Thyroid gland (tissue), 4 donors: Measurements from ENCODE around the gene TACR2. TPM values are rescaled to one million over a fixed set of nuclear protein-coding genes. Genes with fewer than 3 reads are reported as not detected.

Experiments used
- DNase-seq, 2 donors: peaks; one replicate each; pipeline ENCODE4 v3.0.0-alpha.2; 2019
- H3K27ac ChIP-seq, 3 donors: fragments of 200-600 bp; sonication (generic); 1 replicate in 2 of 3; 2 replicates in 1 of 3; pipeline ENCODE4 v1.5.1; 2016 to 2019; ENCODE audit warnings: mild to moderate bottlenecking in 1 of 3, moderate library complexity in 1 of 3
- H3K27me3 ChIP-seq: fragments of 200-600 bp; sonication (generic); one replicate; pipeline ENCODE4 v1.5.1; 2019
- H3K36me3 ChIP-seq, 2 donors: fragments of 200-600 bp; sonication (generic); one replicate each; pipeline ENCODE4 v1.5.1; 2016 to 2019
- H3K4me1 ChIP-seq, 2 donors: fragments of 200-600 bp; sonication (generic); one replicate each; pipeline ENCODE4 v1.5.1; 2017 to 2019
- H3K4me3 ChIP-seq, 3 donors: fragments of 200-600 bp; sonication (generic); replicated peaks in 1 of 3; 1 replicate in 2 of 3; 2 replicates in 1 of 3; pipeline ENCODE4 v1.5.1; 2016; ENCODE audit warnings: mild to moderate bottlenecking in 1 of 3
- H3K9me3 ChIP-seq: fragments of 200-600 bp; sonication (generic); one replicate; pipeline ENCODE4 v1.5.1; 2017
- CTCF ChIP-seq, 6 experiments: fragments of 200-600 bp in 3 of 6; fragments of 450-650 bp in 3 of 6; sonication (generic) in 3 of 6; IDR thresholded peaks; one replicate each; pipeline ENCODE4 v1.5.1; 2016 to 2019; ENCODE audit warnings: antibody characterized with exemption in 6 of 6, mild to moderate bottlenecking in 2 of 6, inconsistent platforms in 1 of 6, moderate library complexity in 1 of 6
- POLR2A ChIP-seq, 2 donors: fragments of 450-650 bp; IDR thresholded peaks; one replicate each; pipeline ENCODE4 v1.6.1; 2017; ENCODE audit warnings: antibody characterized with exemption in 2 of 2, mild to moderate bottlenecking in 2 of 2, moderate library complexity in 1 of 2
- WGBS, 2 donors: methylation state at CpG; one replicate each; pipeline ENCODE4 v1.1.5; 2017; 5-methylcytosine and 5-hydroxymethylcytosine counted together
- intact Hi-C: fragments of 100-400 bp; cut with DNase I; formaldehyde crosslinking; loops from one replicate; pipeline ENCODE4 v1.15.1; 2023
- total RNA-seq, 4 donors: library from RNA; depleted of rRNA; stranded (reverse); fragments of >200 nt; gene quantifications; one replicate each; pipeline ENCODE4 v1.2.3, GENCODE V29; 2016

The TACR2 gene
- total RNA-seq, 4 donors from 2014 or later, result not detected

DNA sequence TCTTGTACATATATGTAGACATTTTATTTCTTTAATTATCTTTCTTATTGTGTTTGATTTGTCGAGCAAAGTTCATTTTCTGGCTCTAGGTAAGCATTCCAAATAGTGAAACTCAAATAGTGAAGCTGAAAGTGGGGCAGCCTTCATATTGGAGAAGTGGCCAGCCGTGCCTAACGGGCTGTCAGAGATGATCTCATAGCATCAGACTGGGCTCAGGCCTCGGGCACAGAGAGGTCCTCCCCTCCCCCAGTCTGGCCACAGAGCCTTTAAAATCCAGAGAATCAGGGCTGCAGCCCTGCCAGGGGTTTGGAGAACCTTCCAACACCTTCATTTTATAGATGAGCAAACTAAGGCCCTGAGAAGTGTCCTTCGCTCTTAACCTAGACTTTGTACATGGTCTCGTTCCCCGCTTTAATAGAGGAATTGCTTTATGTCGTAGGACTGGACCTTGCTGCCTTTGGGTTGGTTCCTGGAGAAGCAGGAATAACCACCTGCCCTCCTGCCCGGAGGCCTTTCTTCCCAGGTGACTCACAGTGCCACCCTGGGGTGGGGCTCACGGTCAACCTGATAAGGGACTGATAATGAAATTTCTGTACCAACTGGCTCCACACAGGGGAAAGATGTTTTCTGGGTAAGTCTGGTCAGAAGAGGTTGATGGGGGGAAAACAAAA, 41.8 kb upstream of the TACR2 start:
- Histone ChIP-seq H3K27ac (peak overlapping the region in 1 of 3 donors; percentile 10), H3K4me3 (no peak overlapping the region), H3K27me3 (no peaks in the 10 kb centered on the region), H3K9me3 (no peaks in the 10 kb centered on the region), H3K4me1 (peaks cover 22 to 24% of the 10 kb centered on the region in 2 donors), H3K36me3 (no peaks in the 10 kb centered on the region)
- intact Hi-C loops, result no loop called here
- peak; percentile 60 to 73 for DNase-seq
- TF ChIP-seq CTCF (IDR thresholded peaks at IDR 0.05) (no peak), POLR2A (IDR thresholded peaks at IDR 0.05) (no peak)
- 69 to 76% methylated on average over 10 of the region's 10 CpGs for WGBS, 2 donors

DNA sequence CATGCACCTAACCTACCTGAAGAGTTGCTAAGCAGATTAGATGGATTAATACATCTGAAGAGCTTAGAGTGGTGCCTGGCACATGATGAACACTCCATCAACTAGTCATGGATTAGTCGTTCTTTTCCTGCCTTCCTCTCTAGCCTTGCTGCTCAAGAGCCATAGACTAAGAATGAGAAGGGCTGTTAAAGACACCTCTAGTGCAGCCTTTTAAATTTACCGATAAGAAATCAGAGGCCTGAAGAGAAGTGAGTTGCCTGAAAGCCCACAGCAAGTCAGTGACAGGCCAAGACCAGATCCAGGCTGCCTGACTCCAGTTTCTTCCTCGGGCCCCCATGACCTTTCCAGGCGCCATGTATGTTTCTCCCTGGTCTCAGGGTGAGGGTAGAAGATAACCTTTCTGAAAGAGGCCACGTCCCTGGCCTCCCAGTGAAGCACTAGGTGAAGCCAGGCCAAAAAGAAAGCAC, 41.1 kb upstream of the TACR2 start:
- TF ChIP-seq POLR2A (IDR thresholded peaks at IDR 0.05) (no peak), CTCF (IDR thresholded peaks at IDR 0.05) (no peak)
- Histone ChIP-seq H3K4me3 (no peak overlapping the region), H3K27ac (peak overlapping the region in 1 of 3 donors; percentile 10), H3K9me3 (no peaks in the 10 kb centered on the region), H3K27me3 (no peaks in the 10 kb centered on the region), H3K4me1 (peaks cover 22 to 24% of the 10 kb centered on the region in 2 donors), H3K36me3 (no peaks in the 10 kb centered on the region)
- DNase-seq, result no peak
- WGBS, 2 donors, result 55 to 63% methylated on average over 5 of the region's 5 CpGs
- intact Hi-C loops, result no loop called here

- Histone ChIP-seq H3K4me1 (peaks cover 24 to 25% of the 10 kb centered on the region in 2 donors), H3K27ac (no peak overlapping the region), H3K9me3 (no peaks in the 10 kb centered on the region), H3K4me3 (no peak overlapping the region), H3K36me3 (no peaks in the 10 kb centered on the region), H3K27me3 (no peaks in the 10 kb centered on the region)
- TF ChIP-seq CTCF (IDR thresholded peaks at IDR 0.05) (no peak), POLR2A (IDR thresholded peaks at IDR 0.05) (no peak)
- DNase-seq, result no peak
- 84 to 90% methylated on average over 7 to 8 of the region's 8 CpGs for WGBS, 2 donors
- intact Hi-C loops, result no loop called here
Observed at GRCh38 chr10:69456880-69457693, 40.4 kb upstream of the TACR2 start.

DNA sequence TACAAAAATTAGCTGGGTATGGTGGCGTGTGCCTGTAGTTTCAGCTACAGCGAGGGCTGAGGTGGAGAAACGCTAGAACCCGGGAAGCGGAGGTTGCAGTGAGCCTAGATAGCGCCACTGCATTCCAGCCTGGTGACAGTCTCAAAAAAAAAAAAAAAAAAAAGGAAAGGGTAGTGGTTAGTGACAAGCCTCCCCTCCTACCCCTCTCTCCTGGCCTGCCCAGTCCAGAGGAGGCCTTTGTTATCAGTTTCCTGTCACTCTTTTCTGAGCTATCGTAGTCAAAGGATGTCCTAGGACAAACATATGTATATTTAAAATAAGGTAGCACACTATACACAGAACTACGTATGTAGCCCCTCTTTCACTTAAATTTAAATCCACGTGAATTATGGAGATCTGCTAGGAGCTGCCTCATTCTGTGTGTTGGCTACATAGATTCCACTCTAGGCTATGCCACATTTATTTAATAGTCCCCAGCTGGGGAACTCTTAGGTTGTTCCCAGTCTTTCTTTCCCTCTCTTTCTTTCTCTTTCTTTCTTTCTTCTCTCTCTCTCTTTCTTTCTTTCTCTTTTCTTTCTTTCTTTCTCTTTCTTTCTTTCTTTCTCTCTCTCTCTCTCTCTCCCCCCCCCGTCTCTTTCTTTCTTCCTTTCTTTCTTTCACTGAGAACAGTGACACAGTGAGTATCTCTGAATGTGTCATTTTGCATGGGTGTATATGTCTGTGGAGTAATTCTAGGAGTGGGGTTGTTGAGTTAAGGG, 38.5 kb upstream of the TACR2 start:
- intact Hi-C loops, result no loop called here

More for the DNA sequence above, 38.5 kb upstream of the TACR2 start:
- no peaks in the 10 kb centered on the region for H3K9me3 ChIP-seq
- H3K36me3 ChIP-seq, result no peaks in the 10 kb centered on the region
- TF ChIP-seq CTCF (IDR thresholded peaks at IDR 0.05), result no peak
- no peak for TF ChIP-seq POLR2A (IDR thresholded peaks at IDR 0.05)
- no peaks in the 10 kb centered on the region for H3K27me3 ChIP-seq
- H3K4me1 ChIP-seq, result peaks cover 27% of the 10 kb centered on the region in 2 donors
- 84 to 86% methylated on average over 10 of the region's 10 CpGs for WGBS, 2 donors
- H3K4me3 ChIP-seq, result no peak overlapping the region
- H3K27ac ChIP-seq, result no peak overlapping the region
- no peak for DNase-seq
